SU-DHL-6 (cell line): ENCODE measurements around the gene ARHGAP30.

Source experiments
- H2AFZ ChIP-seq: fragments of 200-600 bp; sonication (generic); 2 replicates; pipeline ENCODE4 v1.6.1; 2014; ENCODE audit warnings: low read depth, mild to moderate bottlenecking, moderate library complexity, mixed read lengths, antibody characterized with exemption, low read length; ENCODE audit not compliant: severe bottlenecking
- H3F3A ChIP-seq: fragments of 200-600 bp; shearing (Covaris generic); 2 replicates; pipeline ENCODE4 v1.6.0; 2016; ENCODE audit warnings: antibody characterized with exemption, mild to moderate bottlenecking; ENCODE audit not compliant: insufficient read depth
- H3K27ac ChIP-seq: fragments of 200-600 bp; sonication (generic); 2 replicates; pipeline ENCODE4 v1.5.1; 2016; ENCODE audit warnings: low read depth, mild to moderate bottlenecking, low read length, moderate library complexity, mixed read lengths
- H3K27me3 ChIP-seq: fragments of 200-600 bp; sonication (generic), shearing (Covaris generic); 2 replicates; pipeline ENCODE4 v1.6.0; 2014; ENCODE audit warnings: mild to moderate bottlenecking, low read length
- H3K36me3 ChIP-seq: fragments of 200-600 bp; sonication (generic); 2 replicates; pipeline ENCODE4 v1.6.1; 2014; ENCODE audit warnings: mild to moderate bottlenecking, low read length, mixed read lengths
- H3K4me2 ChIP-seq: fragments of 300-600, 200-600 bp; shearing (Covaris generic), sonication (generic); 2 replicates; pipeline ENCODE4 v1.6.0; 2014; ENCODE audit warnings: low read length, low read depth, mild to moderate bottlenecking; ENCODE audit not compliant: poor library complexity, severe bottlenecking
- H3K4me3 ChIP-seq: fragments of 200-600 bp; sonication (generic); 2 replicates; pipeline ENCODE4 v1.5.1; 2014; ENCODE audit warnings: antibody characterized with exemption, low read length, mild to moderate bottlenecking, mixed read lengths; ENCODE audit not compliant: insufficient read depth, poor library complexity, severe bottlenecking
- H3K79me2 ChIP-seq: fragments of 200-600 bp; sonication (generic); 2 replicates; pipeline ENCODE4 v1.6.1; 2014; ENCODE audit warnings: mild to moderate bottlenecking, low read length, moderate library complexity; ENCODE audit not compliant: insufficient read depth
- H3K9ac ChIP-seq: fragments of 200-600 bp; sonication (generic); 2 replicates; pipeline ENCODE4 v1.7.0; 2014; ENCODE audit warnings: mild to moderate bottlenecking, low read length
- H3K9me2 ChIP-seq: fragments of 200-600 bp; sonication (generic); replicated peaks from 2 replicates; pipeline ENCODE4 v1.6.1; 2014; ENCODE audit warnings: low read length; ENCODE audit not compliant: insufficient read depth
- H3K9me3 ChIP-seq: fragments of 200-600 bp; sonication (generic); 2 replicates; pipeline ENCODE4 v1.6.1; 2014; ENCODE audit warnings: low read length, mixed read lengths; ENCODE audit not compliant: insufficient read depth
- H4K20me1 ChIP-seq: fragments of 200-600 bp; sonication (generic); 2 replicates; pipeline ENCODE4 v1.6.1; 2014; ENCODE audit warnings: low read depth, mild to moderate bottlenecking, antibody characterized with exemption, low read length, moderate library complexity, mixed read lengths
- EZH2phosphoT487 ChIP-seq: fragments of 200-600 bp; sonication (generic), shearing (Covaris generic); conservative IDR thresholded peaks from 2 replicates; pipeline ENCODE4 v1.6.1; 2018; ENCODE audit warnings: mild to moderate bottlenecking, antibody characterized with exemption, low read length, moderate library complexity, mixed read lengths
- TF ChIP-seq, protein P1 (sequence below): fragments of 200-600 bp; sonication (generic); IDR thresholded peaks from one replicate; pipeline ENCODE4 v1.5.1; 2017; ENCODE audit warnings: antibody characterized with exemption, mild to moderate bottlenecking, low read length, moderate library complexity; ENCODE audit not compliant: insufficient read depth, poor library complexity, severe bottlenecking

The ARHGAP30 gene

GRCh38 chr1:161039546-161039945, 30.1 kb downstream of the ARHGAP30 start:
- Histone ChIP-seq H3F3A (peaks cover 23% of the 10 kb centered on the region), H3K36me3 (peaks cover 7% of the 10 kb centered on the region; the same call in 1 of the 2 replicates), H2AFZ (no peak overlapping the region), H4K20me1 (no peaks in the 10 kb centered on the region), H3K4me3 (peak overlapping the region; percentile 58), H3K79me2 (peaks cover 6% of the 10 kb centered on the region), H3K27ac (peak overlapping the region; percentile 52), H3K27me3 (no peaks in the 10 kb centered on the region), H3K9me3 (no peaks in the 10 kb centered on the region), H3K9me2 (no peaks in the 10 kb centered on the region), H3K4me2 (peak overlapping the region; percentile 72), H3K9ac (peak overlapping the region; percentile 66; the same call in 1 of the 2 replicates)
- TF ChIP-seq EZH2phosphoT487, result no peak
- TF ChIP-seq, protein P1, sequence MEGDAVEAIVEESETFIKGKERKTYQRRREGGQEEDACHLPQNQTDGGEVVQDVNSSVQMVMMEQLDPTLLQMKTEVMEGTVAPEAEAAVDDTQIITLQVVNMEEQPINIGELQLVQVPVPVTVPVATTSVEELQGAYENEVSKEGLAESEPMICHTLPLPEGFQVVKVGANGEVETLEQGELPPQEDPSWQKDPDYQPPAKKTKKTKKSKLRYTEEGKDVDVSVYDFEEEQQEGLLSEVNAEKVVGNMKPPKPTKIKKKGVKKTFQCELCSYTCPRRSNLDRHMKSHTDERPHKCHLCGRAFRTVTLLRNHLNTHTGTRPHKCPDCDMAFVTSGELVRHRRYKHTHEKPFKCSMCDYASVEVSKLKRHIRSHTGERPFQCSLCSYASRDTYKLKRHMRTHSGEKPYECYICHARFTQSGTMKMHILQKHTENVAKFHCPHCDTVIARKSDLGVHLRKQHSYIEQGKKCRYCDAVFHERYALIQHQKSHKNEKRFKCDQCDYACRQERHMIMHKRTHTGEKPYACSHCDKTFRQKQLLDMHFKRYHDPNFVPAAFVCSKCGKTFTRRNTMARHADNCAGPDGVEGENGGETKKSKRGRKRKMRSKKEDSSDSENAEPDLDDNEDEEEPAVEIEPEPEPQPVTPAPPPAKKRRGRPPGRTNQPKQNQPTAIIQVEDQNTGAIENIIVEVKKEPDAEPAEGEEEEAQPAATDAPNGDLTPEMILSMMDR, result no peak

GRCh38 chr1:161039154-161039545, 30.5 kb downstream of the ARHGAP30 start:
- no peaks in the 10 kb centered on the region for H3K27me3 ChIP-seq
- H3K79me2 ChIP-seq, result peaks cover 2% of the 10 kb centered on the region
- TF ChIP-seq, protein P1, result no peak
- no peak for TF ChIP-seq EZH2phosphoT487
- no peaks in the 10 kb centered on the region for H3K9me2 ChIP-seq
- H2AFZ ChIP-seq, result no peak overlapping the region
- H3K9ac ChIP-seq, result peak overlapping the region; percentile 66
- H4K20me1 ChIP-seq, result no peaks in the 10 kb centered on the region
- H3K27ac ChIP-seq, result peak overlapping the region; percentile 52
- no peaks in the 10 kb centered on the region for H3K9me3 ChIP-seq
- peak overlapping the region; percentile 72 for H3K4me2 ChIP-seq
- H3K36me3 ChIP-seq, result peaks cover 7% of the 10 kb centered on the region; the same call in 1 of the 2 replicates
- H3K4me3 ChIP-seq, result peak overlapping the region; percentile 58
- H3F3A ChIP-seq, result peaks cover 19% of the 10 kb centered on the region

DNA sequence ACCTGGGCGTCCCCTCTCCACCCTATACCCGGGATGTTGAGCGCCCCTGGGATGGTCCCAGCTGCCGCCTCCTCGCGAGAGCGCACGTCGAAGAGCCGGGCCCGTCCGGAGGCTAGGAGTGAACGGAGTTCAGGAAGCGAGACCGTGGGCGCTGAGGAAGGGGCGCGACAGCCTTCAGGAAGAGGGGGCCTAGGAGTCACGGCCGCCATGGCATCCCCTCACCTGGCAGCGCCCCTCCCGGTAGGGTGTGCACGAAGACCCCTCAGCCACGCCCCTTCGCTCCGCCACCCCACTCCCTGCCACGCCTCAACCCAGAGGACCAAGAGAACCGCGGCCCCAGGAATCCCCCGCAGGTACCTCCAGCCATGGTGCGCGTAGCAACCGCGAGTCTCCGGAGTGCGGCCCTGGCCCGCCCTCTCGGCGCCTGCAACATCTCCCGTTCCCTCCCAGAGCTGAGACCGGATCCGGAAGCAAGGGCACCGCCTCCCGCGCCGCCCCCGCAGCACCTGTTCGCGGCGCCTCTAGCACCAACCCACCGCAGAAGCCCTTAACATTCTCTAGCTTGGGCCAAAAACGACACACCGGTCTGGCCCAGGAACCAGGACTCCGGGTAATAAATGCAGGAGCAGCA, 31.1 kb downstream of the ARHGAP30 start, which contains the start of gene TSTD1:
TSTD1 (minus strand) TSS at position 442 of the 631 bp plus-strand sequence; CDS start at position 367, 75 bp downstream.
- no peaks in the 10 kb centered on the region for H3K9me2 ChIP-seq
- no peaks in the 10 kb centered on the region; the same call in 1 of the 2 replicates for H3K79me2 ChIP-seq
- peak within 1 kb of the TSS; percentile 52 for H3K27ac ChIP-seq
- H3K4me2 ChIP-seq, result peak within 1 kb of the TSS; percentile 72
- no peaks in the 10 kb centered on the region for H3K9me3 ChIP-seq
- no peaks in the 10 kb centered on the region for H4K20me1 ChIP-seq
- H3K9ac ChIP-seq, result peak within 1 kb of the TSS; percentile 66
- H3K27me3 ChIP-seq, result no peaks in the 10 kb centered on the region
- H2AFZ ChIP-seq, result no peak within 1 kb of the TSS
- peaks cover 7% of the 10 kb centered on the region; the same call in 1 of the 2 replicates for H3K36me3 ChIP-seq
- TF ChIP-seq, protein P1, result no peak
- TF ChIP-seq EZH2phosphoT487, result no peak
- peak within 1 kb of the TSS; percentile 58 for H3K4me3 ChIP-seq
- peaks cover 18% of the 10 kb centered on the region for H3F3A ChIP-seq
